NOMO-1 (cell line): ENCODE data around the gene STARD8.
"Not testable (repeated sequence)": the region's sequence is repeated elsewhere in the genome, so short reads cannot be mapped to it uniquely, and the experiment has no call there.

ENCODE experiments used
- DNase-seq, 2 experiments: peaks; one replicate each; lab custom pipeline; 2025; ENCODE audit not compliant: unreplicated experiment in 2 of 2; lab: John Stamatoyannopoulos, UW

STARD8 gene

DNA sequence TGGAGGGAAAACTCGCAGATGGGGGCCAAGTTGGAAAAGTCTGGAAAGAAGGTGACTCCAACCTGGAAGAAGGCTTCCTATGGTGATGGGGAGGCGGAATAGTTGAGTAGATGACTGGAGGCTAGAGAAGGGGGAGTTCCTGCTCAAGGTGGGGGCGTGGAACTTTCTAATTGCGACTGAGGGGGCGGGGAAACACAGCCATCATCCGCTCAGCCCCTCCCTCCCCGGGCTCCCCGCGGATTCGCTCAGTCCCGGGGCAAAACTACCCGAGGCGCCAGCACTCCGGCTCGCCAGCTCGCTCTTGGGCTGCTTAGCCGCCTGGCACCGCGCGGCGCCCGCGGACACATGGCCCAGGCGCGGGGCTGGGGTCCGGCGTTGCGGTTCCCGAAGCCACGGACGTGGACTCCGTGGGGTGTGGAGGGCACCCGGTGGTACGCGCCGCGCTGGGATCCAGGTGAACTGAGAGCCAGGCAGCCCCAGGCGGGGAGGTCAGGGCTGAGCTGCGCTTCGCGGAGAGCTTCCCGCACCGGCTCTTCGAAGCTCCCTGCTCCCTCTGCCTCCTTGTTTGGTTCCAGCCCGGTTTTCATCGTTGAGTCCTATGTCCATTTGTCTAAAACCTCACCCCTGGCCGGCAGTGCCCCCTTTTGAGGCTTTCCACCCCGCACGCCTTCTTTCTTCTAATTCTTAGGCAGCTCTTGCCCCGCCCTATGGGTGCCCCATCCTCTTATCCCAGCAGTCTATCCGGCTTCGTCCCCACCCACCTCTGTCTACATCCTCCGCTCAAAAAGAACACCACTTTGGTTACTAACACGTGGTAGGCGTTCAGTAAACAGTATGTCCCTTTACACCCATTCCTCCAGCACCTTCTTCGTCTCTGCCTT, 38.9 kb downstream of the STARD8 start:
- DNase-seq = peak; percentile 32 to 36

DNA sequence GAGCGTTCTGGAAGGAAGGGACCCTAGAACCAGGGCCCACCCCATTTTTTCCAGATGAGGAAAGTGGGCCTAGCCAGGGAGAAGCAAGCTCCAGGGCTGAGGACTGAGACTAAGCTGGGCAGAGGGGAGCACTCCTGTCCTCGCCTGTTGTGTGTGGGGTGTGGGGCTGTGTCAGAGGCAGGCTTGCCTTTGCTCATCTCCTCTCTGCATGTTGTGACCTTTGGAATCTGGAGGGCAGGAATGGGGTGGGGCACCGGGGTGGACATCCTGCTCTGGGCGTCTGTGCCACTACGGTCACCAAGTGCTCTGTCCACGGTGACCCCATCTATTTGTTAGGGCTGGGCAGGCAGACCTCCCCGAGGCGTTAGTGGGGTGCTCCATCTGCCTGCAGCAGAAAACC, 41.5 kb downstream of the STARD8 start:
- DNase-seq = not testable (repeated sequence)

DNA sequence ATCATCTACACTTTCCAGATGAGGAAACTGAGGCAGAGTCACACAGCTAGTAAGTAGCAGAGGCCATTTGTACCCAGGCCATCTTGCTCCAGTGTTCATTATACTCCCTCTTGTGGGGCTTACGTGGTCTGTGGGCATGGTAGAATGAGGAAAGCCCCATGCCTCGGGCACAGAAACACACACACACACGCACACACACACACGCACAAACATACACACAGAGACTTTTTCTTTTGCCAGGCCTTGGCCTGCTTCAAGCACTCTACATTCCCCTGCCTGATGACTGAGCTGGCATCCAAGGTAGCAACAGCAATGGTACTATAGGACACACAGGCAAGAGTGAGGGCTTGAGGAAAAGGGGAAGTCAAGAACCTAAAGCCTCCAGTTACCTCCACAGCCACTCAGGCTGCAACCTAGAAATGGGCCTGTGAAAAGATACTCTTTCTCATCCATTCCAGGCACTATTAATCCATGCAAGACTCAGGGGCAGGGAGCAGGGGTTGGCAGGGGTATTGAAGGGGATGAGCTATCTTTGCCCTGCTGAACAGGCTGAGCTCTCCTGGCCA, 43.6 kb downstream of the STARD8 start:
- DNase-seq = no peak

DNA sequence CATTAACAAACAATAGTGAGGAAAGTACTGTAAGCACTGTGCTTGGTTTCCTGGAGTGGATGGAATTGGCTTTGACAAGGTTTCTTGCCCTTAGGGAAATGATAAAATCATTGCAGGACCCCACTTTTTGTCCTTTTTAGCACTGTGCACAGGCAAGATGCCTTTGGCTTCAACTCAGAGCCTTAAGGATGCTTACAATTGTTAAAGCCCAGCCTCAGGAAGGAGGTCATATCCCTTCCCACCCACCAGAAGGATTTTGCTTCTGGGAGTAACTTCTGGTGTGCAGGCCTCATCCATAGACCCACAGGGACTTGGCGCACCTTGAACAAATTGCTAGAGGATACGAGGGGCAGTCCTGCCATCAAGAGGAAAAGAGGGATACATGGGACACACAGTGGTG, 44.5 kb downstream of the STARD8 start:
- DNase-seq = no peak

DNA sequence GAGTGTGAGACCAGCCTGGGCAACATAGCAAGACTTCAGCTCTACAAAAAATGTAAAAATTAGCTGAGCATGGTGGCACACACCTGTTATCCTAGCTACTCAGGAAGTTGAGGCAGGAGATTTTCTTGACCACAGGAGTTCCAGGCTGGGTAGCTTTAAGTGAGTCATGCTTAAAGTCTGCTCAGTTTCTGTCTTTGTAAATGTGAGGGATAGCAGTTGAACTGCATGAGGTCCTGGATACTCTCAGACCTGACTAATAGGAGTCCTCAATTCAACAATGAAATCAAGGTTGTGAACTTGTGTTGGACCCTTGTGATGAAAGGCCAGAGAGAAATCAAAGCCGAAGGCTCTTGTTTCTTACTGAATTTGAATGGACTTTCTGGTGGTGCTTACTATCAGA, 45.2 kb downstream of the STARD8 start:
- no peak for DNase-seq

DNA sequence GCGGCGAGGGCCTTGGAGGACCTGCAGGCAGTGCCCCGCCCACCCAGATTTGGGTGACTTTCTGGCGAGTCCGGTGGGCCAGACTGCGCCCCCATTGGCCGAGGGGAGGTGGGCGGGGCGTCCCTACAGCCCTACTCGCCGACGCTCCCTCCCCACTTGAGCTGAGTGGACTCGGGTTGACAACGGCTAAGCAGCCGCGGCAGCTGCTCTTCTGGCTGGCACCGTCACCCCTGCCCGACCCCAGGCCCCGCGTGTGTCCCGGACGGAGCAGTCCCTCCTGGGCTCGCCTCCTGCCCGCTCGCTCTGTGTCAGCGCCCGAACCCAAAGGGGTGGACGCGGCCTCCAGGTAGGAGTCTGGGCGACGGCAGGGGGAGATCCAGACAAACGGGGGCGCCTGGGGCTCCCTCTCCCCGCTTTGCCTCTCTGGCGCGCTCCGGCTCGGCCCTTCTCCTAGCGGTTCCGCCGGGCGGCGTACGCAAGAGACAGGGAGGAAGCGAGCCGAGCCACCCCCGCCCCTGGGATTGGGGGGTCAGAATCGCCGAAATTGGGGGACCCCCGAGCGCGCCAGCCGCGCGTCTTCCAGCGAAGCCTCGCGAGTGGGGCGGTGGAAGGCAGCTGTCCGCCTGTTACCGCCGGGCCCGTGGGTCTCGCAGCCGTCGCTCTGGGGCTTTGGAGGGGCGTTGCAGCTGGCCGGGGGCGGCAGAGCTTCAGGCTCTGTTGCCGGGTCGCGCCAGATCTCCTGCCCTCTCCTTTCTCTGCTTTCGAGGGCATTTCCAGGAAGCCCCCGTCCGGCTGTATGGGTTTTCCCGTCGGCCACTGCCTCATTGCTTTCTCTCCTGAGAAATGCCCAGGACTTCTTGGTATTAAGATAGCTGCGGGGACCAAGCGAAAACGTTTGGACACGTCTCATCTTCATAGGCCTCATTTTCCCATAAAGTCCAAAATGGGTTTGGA, 46.3 kb downstream of the STARD8 start:
- DNase-seq = peak; percentile 41 to 46

DNA sequence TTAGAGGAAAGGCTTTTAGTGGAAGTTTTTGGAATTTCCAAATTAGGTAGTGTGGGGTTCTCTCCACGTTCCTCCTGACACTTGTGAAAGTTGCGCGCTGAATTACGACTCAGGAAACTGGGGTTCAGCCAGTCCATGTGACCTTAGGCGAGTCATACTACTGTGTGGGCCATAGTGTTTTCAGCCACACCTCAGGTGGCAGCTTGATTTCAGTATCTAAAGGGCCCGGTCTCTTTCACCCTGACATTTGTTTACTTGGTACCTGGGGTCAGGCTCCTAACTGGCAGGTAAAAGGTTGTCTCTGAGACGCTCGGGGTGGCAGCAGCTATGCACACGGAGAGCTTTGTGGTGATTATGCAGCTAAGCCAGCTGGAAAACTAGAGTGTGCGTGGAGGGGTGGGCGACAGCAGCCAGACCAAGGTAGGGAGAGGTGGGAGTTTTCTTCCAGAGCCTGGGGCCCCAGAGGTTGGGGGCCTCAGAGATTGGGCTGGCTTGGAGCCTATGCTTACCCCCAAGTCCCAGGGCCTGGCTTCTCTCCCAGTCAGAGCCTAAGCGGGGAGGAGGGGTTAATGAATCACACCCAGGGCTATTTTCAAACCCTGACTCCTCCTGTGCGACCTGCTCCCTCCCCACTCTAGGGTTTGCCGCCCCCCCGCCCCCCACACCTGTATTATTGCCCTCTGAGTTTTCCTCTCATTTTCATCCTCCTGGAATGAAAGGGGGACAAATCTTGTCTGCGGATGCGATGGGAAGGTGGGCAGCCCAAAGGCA, 47.2 kb downstream of the STARD8 start:
- no peak for DNase-seq

DNA sequence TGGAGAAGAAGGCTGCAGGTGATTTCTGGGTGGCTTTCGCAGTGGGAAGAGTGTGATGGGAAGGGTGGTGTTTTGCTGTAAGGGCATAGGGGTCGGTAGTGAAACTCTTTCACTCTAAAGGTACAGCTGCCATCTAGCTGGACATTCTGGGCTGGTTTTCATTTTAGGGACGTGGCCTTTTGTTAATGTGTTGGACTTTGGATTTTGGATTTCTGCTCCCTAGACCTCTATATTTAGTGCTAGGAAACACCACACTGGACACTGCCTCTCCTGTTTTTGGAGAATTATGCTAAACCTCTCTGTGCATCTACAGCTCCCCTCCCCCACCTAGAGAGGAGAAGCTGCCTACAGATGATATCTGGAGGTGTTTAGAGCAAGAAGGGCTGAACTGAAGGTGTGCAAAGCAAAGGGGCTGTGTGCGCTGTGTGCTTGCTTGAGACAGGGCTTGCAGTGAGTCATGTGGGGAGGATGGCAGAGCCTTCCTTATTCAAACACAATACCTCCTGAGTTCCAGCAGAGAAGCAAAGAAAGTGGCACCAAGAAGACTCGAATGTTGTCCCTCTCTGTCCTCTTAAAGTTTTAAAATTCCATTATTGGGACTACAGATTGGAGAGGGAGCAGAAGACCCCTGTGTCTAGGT, 47.9 kb downstream of the STARD8 start:
- no peak for DNase-seq

DNA sequence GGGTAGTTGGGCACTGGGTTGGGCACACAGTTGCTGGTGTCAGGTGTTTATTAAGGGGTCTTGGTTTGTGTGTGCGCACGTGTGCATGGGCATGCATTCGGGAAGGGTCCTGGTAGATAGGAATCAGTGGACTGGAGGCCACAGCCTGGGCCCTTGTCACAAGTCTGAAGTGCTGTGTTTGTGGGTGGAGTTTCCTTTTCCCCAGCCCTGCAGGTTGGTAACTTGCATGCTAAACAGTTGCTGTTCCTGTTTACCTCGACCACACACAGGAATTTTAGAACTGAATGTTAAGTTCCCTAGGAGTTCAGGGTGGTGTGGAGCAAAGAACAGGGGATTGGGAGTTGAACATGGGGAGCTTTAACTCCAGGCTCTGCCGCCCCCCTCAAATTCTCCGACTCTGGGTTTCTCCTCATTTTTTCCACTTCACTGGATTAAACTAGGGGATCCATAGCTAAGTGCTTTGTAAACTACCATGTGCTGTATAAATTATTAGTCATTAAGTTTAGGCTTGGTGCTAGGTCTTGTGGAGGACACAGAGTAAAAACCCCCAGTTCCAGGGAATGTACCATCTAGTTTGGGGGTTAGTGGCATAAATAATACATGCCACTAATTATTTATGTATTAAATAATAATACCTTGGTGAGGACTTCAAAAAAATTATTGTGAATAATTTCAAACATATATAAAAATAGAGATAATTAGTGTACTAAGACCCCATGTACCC, 49.0 kb downstream of the STARD8 start:
- no peak for DNase-seq

DNA sequence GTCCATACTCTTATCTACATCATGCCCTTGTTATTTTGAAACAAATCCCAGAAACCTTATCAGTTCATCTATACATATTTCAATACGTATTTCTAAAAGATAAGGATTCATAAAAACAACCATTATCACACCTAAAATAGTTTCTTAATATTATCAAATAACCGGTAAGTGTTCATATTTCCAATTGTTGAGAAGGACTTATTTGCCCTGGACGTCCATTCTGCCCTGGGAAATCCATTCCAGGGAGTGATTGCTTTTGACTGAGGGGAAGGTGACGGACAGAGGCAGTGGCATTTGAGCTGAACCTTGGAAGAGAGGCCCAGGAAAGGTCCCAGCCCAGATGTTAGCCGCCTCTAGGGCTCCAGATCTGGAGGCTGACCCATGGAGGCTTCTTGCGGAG, 49.6 kb downstream of the STARD8 start:
- no peak for DNase-seq

DNA sequence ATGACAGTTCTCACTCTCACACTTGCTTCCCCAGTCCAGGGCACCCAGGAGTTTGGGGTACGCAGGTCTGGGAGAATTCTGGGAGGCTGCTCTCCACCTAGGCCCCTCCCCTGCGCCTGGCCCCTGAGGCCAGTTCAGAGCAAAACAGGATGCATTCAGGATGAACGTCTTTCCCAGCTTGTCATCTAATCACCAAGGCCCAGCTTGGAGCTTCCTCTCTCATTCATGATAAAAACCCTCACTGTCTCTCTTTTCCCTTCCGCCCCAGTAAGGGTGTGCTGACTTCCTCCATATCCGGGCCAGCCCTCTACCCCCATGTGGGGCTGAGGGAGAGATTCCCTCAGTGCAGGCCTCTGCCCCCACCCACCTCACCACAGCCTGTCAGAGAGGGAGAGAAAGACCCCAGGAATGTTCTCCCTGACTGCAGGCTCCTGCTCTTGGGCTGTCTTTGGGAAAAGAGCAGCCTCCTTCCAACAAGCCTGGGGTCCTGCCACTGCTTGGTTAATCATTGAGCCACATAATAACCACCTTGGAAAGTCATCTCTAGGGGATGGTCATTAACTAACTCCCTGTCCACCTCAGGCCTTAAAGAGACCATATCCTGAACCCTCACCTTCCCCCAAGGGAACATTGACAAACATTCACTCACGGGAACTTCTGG, 50.1 kb downstream of the STARD8 start:
- no peak for DNase-seq

DNA sequence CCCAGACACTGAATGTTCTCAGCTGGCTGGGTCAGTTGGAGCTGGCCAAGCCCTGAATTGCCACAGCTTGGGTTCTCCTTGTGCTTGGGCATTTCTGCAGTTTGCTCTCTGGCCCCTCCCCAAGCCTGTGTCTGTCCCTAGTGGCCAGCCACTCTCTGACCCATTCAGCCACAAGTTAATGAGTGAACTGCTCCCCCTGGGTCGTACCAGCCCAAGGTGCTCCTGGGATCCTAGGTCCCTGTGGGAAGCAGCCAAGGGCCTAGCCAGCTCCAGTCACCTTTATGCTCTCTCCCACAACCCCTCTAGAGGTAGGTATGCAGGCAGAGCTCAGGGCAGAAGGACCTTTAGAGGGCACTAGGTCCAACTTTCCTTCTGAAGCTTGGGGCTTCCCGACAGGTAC, 51.5 kb downstream of the STARD8 start:
- DNase-seq = no peak

DNA sequence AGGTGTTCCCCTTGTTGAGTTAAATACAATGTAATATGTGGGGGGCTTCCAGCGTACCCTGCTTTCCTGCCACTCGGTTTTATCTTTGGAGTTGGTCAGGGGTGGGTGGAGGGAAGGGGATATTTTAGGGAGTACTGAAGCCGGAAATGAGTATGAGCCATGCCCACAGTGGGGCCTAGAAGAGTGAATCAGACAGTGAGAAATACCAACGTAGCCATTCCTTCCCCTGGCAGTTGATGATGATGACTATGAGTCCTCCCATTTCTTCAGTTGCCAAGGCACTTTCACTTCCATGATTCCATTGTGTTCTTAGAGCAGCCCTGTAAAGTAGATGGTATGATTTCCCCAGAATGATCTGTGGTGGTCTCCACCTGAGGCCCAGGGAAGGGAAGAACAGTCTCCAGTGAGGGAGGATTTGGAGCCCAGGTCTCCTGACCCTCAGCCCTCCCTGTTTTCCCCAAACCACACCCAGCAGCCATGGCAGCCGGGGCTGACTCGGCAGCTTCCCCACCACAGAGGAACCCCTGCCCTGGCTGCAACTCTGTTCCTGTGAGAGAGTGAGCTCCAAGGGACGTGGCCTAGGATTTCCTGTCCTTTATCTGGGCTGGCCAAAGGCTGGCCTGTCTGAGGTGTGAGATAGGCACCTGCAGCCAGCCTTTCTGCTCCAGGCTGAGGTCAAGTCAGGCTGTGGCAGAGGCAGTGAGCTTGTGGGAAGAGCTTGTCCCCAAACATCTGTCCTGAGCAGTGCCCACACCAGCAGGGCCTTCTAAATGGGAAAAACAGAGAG, 52.7 kb downstream of the STARD8 start:
- DNase-seq = peak in 1 of 2 experiments; percentile 64

DNA sequence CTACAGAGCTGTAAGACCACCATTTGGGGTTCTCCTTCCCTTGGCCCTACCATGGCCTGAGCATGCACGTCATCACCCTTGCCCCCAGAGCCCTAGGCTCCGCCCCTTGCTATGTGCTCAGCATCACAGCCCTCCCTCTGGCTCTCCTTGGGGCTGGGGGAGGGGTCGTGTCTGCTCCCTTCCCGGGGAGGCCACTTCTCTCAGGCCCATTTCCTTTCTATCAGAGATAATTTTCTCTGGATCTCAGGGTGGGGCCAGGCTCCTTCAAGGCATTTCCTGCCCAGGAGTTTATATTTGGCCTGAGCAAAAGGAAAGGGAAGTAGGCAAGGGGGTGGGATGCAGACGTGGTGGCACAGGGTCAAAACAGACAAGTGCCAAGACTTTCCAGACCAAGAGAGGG, 55.9 kb downstream of the STARD8 start:
- no peak for DNase-seq

DNA sequence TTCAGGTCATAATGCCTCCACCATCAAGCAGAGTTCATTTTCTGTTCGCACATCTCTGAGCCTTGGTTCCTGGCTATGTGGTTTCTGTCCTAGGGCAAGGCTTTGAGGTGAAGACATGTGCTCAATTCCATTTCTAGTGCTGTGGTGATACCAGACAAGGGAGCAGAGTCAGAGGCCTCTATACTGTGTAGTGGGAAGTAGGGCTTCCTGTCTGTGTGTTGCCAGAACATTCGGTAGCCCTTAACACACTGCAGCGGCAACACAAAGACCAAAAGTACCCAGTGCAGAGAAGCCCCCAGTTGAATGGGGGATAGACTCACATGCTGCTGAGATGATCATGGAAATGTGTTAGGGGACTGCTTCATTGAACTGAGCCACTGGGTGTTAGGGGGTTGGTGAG, 56.4 kb downstream of the STARD8 start:
- DNase-seq = no peak

DNA sequence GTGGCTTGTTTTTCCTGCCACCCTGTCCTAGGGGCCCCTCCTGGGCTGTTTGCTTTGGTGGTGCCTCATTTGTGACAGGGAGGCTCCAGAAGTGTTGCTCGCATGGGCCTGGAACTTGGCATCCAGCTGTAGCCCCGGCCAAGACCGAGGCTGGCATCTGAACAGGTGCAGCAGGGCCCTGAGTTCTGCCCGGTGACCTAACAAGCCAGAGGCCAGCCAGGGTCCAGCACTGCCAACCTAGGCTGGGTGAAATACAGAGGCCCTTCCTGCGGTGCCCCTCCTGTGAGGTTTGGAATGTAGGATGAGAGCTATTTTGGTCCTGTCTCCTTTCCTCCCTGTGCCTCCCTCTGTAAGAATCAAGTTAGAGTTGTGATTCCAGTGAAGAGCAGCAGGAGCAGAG, 58.5 kb downstream of the STARD8 start:
- DNase-seq = no peak

DNA sequence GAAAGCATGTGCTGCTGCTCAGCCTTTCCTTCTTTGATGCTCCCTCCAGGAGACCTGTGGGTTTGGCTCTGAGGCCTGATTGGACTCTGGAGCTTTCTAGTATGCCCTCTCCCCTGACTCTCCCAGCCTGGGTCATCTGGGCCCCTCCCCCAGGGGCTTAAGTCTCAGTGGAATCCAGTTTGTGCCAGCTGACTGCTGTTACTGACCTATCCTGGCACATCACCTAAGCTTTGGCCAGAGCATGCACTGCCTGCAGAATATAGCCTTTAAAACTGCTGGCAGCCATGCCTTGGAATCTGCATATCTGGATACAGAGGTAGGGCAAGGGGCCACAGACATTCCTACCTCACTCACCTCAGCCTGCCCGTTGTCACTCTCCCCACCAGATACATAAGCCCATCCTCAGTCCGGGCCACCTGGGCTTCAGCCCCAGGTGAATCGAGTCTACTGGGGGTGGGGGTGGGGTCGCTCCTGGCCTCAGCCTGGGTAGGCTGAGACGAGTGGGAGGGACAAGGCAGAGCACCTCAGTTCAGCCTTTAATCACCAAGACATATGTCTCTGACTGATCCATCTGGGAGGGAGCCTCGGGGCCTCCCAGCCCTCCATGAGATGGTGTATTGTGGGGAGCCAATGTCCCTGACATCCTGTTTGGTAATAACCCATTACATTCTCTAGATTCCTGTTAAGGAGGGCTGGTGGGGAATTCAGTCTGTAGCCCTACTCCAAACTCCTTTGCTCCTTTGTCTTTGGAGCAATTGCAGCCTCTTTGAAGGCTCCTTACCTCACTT, 61.2 kb downstream of the STARD8 start:
- DNase-seq = no peak
